Transverse colon (tissue), 4 donors: ENCODE data around the gene KCNC4.

ENCODE experiments used
- CTCF ChIP-seq, 5 experiments: fragments of 200-600 bp in 3 of 5; fragments of 450-650 bp in 2 of 5; sonication (generic) in 3 of 5; IDR thresholded peaks; 1 replicate in 2 of 5; 2 replicates in 3 of 5; pipeline ENCODE4 v1.5.1; 2016 to 2017; ENCODE audit warnings: antibody characterized with exemption in 5 of 5, inconsistent platforms in 3 of 5, mild to moderate bottlenecking in 2 of 5, moderate library complexity in 1 of 5
- EP300 ChIP-seq: sonication (generic); formaldehyde crosslinking; IDR thresholded peaks from one replicate; pipeline ENCODE4 v1.6.1; 2017; ENCODE audit warnings: antibody characterized with exemption, low read depth
- POLR2A ChIP-seq: fragments of 450-650 bp; IDR thresholded peaks from one replicate; pipeline ENCODE4 v1.6.1; 2016; ENCODE audit warnings: antibody characterized with exemption, mild to moderate bottlenecking, moderate library complexity
- POLR2AphosphoS5 ChIP-seq, 3 donors: sonication (generic); formaldehyde crosslinking; IDR thresholded peaks; one replicate each; pipeline ENCODE4 v1.6.1; 2016; ENCODE audit warnings: antibody characterized with exemption in 3 of 3

GRCh38 chr1:110163591-110163990, 46.5 kb upstream of the KCNC4 start:
- no peak for TF ChIP-seq CTCF (IDR thresholded peaks at IDR 0.05)
- no peak for TF ChIP-seq POLR2A
- no peak for TF ChIP-seq POLR2AphosphoS5 (IDR thresholded peaks at IDR 0.05)
- TF ChIP-seq EP300, result no peak
